Stimulated activated CD4-positive, alpha-beta T cell treated with anti-CD3 and anti-CD28 coated beads, Interleukin-1b, Interleukin-23, amount 100 ng/mL, for 48 hours (primary cell): ENCODE results near the gene MRGPRD.
"Not testable (repeated sequence)": the region's sequence is repeated elsewhere in the genome, so short reads cannot be mapped to it uniquely, and the experiment has no call there.

Experiments
- DNase-seq: peaks from one replicate; pipeline ENCODE4 v3.0.0-alpha.2; 2020

MRGPRD gene

DNA sequence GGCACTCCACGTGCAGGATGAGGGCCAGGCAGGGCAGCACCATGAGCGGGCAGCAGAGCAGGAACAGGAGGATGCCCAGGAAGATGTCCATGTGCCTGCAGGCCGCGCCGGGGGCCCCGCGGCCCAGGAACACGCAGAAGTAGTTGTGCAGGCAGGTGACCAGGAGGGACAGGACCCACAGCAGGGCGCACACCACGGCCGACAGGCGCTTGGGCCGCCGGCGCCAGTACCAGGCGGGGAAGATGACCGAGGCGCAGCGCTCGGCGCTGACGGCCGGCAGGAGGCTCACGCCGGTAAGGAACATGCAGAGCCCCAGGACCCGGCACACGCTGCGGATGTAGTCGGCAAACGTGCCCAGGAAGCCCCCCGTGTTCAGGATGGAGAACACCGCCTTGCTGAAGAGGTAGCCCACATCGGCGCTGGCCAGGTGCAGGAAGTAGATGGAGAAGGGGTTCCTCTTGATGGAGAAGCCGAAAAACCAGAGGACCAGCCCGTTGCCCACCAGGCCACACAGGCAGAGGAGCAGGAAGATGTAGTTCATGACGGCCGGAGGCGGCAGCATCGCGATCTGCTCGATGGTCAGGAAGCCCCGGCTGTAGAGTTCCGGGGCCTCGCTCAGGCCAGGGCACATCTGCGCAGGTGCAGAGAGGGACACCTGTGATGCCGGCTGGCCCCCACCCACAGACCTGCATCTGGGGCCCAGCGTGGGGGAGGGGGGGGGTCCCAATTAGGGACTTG, 25.0 kb upstream of the MRGPRD start:
- DNase-seq = no peak

DNA sequence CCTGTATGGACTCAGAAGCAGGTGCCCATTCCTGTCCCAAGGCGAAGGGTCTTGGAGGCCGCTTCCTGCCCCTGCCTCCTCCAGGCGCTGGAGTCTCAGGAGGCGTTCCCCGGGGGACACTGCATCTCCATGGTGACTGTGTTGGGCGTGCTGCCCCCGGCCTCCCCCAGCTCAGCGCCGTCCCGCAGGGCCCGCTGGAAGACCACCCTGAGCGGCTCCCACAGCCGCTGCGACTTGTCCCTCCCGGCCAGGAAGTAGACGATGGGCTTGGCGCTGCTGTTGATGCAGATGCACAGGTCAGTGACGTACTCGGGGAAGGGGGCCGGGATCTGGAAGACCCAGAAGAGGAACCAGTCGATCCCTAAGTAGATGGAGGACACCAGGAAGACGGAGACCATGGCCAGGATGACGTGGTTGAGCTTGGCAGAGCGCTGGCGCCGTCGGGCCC, 24.4 kb upstream of the MRGPRD start:
- no peak for DNase-seq

DNA sequence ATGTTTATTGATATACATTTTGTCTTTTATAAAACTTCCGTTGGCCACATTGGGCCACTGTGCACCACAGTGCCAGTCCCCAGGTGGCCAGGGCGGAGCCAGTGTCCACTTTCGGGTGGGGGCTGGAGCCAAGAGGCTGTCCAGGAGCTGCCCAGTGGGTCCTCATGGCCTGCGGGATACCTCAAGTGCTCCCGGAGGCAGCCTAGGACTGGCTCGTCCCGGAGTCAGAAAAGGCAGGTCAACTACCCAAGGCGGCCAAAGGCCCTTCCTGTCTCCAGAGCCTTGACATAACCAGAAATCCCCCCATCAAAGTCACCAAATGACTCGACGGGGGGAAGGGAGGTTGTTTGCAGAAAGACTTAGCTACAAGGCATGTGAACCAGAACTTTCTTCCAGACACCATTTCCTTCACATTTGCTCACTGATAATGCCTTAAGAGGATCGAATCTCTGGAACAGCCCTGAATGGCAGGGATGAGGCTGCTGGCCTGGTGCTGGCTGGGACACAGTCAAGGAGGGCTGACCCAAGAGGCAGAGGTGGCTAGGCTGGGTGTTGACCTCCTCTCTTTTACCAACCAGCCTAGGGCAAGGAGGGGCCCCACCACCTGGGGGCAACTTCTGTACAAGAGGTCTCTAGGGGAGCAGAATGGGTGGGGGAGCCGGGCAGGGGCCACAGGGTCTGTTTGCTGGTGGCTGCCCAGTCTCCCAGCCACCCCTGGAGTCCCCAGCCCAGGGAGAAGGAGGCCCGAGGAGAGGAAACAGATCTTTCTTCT, 23.8 kb upstream of the MRGPRD start:
- no peak for DNase-seq

DNA sequence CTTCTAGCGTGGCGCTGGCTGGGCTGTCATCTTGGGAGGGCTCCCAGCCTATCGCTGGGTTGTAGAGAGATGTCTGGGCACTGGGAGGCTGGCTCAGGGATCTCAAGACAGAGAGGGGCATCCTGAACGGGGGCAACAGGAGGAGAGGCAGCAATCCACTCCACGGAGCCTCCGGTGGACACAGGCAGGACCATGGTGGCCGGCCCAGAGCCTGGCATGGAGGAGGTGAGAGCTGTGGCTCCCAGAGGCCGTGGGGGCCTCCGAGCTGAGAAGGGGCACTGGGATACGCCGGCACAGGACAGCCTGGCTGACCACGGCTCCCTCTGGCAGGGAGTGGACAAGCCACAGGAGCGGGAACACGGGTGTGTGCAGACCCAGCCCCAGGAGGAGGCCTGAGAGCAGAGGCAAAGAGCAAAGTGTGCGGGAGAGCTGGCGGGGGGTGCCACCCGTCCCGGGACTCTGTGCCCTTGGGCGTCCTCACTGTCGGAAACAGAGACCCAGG, 23.1 kb upstream of the MRGPRD start:
- DNase-seq = no peak

DNA sequence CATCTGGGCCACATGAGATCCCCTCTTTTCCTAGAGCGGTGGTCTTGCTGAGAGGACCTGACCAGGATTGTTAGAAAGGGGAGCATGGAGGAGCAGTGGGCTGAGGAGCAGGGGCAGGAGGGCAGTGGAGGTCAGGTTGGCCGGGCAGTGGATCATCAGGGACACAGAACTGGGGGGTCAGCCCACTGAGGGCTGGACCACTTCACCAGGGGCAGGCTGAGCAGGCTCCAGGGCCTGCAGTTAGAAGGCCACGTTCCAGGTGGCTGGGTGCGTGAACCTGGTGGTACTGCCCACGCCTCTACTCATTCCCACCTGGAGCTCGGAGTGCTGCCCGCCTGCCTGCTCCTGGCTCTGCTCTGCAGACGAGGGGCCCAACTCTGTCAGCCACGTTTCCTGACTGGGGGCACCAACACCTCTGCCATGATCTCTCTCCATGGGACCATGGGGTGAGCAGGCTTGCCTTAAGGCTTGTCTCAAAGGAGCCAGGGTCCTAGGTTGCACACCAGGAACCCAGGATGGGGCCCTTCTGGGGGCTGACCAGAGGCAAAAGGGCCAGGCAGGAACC, 22.6 kb upstream of the MRGPRD start:
- DNase-seq = no peak

DNA sequence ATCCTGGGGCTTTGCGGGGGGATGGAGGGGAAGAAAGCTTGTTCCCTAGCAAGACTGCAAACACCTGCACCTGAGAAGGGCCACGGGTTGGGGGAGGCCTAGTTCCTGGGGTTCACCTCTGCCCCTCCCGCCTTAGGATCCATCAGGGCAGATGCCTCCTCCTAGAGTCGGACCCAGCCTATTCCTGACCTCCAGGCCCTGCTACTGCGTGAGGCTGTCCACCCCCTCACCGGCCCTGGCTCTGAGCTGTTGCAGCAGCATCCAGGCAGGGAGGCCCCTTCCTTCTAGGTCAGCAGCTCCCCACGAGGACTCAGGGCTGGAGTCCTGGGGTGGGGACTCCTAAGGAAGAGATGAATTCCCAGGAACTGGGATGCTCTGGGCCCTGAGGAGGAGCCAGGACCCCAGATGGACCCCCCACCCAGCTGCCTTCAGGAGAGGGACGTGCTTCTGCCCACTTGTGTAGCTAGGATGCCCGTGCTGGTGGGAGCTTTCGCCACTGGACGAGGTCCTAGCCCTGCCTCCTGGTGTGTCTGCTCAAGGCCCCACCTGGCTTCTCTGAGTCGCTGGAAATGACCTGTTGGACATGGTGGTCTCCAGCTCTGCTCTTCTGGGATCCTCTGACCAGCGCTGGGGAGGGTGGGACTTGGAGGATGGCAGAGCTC, 21.9 kb upstream of the MRGPRD start:
- DNase-seq = no peak

DNA sequence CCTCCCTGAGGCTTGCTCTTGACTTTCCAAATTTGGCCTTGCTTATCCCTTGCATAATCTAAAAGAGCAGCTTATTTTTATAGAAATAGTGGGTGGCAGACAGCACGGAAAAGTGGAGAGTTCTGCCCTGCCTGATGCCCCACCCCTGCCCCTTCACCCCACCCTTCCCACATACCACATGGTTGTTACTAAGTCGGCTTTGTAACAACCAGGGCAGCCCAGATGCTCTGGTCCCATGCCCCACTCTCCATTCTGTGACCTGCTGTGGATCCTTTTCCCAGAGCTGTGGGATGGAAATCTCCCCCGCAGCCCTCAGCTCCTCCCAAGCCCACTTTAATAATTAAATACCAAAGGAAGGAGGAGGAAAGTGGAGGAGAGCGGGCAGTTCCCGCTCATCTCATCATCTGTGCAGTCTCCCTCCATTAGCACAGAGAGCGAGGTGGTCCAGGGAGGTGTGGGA, 21.4 kb upstream of the MRGPRD start:
- DNase-seq = no peak

DNA sequence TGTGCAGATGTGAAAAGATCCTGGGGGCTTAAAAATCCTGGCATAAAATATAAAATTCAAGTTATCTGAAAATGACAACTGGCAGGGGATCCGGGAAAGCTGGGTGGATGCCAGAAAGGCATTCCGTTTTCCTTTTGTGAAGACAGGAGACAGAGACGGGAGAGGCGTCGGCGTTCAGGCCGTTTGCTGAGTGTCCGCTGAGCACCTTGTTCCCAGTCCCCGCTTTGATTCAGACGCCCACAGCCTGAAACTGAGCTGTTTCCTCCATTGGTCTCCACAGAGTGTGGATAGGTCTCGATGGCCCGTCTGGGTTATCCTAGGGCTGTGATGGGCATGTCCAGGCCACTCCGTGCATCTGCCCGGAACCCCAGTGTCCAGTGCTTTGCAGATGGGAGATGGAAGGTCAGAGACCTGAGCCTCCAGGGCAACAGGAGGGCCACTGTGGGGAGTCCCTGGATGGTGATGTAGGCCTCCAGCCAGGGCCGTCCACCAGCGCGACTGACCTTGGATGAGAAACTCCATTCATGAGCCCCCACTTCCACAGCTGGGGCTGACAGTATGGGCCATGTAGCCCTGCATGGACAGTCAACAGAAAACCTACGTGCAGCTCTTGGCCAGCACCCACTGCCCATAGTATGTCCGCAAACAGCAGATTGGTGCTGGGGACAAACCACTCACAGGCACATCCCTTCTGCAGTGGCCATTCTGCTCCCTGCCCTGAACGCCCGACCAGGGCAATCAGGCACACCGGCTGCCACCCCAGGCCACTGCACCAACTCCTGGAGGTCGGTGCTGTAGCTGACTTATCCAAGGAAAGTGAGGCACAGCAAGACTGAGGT, 20.7 kb upstream of the MRGPRD start:
- no peak for DNase-seq

DNA sequence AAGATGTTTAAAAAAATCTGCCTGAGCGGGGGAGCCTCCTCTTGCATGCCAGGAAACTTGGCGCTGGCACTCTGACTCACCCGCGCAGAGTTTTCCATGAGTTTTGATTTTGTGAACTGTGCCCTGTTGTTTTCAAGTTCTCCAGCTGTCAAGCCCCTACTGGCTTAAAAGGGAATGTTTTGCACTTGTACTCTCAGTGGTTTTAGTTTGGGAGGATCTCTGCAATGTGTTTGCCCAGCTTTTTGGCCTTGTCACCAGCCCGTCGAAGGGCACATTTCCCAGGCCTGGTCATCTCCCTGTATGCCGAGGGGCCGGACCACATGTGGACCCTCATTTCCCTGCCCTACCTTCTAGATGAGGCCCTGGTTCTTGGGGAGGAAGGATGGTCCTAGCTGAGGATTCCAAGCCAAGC, 20.1 kb upstream of the MRGPRD start:
- DNase-seq = no peak

DNA sequence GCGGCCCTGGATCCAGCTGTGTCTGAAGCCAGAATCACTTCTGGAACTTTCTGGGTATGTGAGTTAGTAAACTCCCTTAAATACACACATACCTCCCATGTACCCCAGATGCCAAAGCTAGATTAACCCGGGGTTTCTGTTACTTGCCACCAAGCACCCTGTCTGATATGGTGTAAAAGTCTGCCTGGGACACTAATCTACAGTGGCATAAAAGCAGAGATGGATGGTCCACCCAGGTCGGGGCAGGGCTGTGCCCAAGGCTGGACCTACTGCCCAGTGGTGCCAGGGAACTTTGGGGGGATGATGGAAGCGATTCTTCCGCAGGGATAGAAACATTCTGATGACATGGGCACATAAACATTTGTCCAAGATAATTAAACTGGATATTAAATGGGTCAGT, 19.6 kb upstream of the MRGPRD start:
- DNase-seq = no peak

DNA sequence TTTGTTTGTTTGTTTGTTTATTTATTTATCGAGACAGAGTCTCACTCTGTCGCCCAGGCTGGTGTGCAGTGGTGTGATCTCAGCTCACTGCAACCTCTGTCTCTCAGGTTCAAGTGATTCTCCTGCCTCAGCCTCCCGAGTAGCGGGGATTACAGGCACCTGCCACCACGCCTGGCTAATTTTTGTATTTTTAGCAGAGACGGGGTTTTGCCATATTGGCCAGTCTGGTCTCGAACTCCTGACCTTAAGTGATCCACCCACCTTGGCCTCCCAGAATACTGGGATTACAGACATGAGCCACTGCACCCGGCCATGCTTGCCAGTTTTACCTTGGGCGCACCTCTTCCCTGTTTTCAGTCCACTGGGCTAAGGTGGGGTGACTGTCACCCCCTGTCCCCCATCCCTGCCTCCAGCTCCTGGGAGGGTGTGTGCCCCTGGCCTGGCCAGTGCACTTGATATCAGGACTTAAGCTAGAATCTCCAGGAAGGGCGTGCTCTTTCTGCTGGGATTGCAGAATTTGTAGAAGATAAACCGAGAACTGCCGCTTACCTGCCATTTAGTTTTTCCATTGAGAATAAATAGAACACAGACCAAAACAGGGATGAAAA, 19.1 kb upstream of the MRGPRD start:
- not testable (repeated sequence) for DNase-seq

DNA sequence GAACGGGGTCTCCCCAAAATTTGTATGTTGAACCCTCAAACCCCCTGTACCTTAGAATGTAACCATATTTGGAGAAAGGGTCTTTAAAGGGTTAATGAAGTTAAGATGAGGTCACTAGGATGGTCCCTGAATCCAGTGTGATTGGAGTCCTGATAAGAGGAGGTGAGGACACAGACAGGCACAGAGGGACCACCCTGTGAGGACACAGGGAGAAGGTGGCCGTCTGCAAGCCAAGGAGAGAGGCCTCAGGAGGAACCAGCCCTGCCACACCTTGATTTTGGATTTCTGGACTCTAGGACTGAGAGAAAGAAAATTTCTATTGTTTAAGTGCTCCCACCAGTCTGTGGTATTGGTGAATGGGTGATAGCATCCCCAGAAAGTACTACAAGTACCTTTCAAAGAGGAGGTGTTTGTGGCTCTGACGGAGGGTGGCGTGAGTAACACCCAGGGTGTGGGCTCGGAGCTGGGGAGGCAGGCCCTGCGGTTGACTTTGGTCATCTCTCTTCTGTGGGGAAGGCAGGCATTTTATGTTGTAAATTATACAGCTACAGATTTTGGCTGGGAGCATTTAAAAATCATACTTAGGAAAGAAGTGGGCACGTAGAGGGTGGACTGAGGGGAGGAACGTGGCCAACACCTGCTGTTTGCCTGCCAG, 18.4 kb upstream of the MRGPRD start:
- no peak for DNase-seq

DNA sequence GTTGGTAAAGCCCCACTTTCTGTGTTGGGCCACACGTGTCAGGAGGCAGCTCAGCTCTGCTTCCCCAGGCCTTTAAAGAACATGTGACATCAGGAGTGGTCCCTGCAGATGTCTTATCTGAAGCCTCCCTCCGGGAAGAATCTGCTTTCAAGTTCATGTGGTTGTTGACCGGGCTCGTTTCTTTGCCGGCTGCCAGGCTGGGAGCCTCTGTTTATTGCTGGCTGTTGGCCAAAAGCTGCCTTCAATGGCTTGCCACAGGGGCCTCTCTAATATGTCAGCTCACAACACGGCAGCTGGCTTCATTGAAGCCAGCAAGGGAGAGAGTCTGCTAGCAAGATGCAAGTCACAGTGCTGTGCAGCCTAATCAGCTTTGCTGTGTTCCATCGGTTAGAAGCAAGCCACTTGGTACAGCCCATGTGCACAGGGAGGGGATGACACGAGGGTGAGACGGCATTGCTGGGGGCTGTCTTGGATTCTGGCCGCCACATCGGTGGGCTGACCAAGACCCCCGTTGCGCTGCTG, 17.7 kb upstream of the MRGPRD start:
- no peak for DNase-seq

DNA sequence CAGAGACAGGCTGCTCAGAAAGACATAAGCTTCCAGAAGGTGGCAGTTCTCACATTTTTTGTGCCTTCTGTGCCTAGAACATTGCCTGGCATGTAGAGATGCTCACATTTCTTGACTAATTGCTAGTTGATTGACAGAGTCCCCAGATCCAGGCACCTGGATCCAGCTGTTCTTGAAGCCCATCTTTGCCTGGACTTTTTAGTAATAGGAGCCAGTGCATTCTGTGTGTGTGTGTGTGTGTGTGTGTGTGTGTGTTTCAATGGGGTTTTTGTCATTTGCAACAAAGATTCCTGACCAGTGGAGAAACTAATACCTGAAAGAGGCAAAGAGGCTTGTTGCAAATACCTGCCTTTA, 17.2 kb upstream of the MRGPRD start:
- DNase-seq = no peak

DNA sequence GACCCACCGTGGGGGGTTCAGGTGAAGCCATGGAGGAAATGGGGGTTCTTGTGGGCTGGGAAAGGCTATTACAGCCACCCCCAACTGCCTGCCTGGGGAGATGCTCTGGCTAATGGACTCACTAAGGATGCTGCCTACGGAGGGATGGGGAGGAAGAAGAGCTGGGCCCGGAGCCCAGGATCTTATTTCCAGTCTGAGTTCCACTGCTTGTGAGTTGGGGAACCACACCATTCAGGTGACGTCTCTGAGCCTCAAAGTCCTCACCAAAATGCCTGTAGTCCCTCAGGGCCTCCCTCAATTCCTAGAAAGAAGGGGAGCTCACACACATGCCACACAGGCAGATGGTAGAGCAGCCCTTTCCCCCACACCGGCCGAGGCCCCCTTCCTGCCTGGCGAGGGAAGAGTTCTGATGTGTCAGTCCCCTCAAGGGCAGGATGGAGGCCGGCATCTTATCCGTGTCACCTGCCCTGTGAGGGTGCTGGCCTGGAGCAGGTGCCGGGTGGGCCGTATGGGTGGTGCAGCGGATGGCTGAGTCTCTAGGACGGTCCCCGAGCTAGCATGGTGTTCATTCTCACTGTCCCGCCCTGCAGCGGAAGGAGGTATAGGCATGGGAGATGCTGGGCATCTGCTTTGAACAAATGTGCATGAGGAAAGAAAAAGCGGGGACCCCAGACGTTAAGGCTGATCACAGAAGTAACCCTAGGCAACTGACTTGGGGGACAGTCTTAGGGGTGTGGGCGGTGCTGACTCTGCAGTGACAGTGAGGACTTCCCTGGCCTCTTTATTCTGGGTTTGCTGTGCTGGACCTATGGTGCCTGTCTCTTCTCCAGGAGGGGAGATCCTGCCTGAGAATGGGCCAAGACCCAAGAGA, 16.6 kb upstream of the MRGPRD start:
- no peak for DNase-seq

DNA sequence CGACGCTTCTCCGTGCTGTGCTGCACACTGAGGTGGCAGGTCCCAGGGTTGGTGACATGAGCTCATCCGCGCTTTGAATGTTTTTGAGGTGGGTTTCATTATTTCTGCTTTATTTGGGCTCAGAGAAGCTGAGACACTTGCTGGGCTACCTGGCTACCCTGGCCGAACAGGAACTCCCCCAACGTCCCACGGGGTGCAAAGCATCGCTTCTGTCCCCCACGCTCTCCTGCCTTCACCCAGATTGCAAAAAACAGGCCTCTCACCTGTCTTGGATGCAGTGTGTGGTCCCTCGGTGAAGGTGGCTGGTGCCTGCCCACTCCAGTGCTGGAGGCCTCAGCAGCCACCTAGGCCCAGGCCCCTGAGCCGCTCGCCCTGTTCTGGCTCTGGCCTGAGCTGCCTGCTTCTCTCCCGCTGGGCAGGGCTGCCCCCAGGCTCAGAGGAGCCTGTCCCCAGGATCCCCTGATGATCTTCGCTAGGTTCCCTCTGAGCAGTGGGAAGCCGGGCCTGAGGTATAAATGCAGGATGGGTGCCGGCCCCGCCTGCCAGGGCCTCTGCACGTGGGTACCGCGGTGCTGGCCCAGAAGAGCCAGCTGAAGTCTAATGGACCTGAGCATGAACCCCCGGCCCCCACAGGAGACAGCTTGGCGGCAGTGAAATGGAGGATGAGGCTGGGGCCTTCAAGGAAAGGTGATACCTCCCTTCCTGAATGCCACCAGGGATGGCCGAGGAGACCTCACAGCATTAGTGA, 15.8 kb upstream of the MRGPRD start:
- no peak for DNase-seq

DNA sequence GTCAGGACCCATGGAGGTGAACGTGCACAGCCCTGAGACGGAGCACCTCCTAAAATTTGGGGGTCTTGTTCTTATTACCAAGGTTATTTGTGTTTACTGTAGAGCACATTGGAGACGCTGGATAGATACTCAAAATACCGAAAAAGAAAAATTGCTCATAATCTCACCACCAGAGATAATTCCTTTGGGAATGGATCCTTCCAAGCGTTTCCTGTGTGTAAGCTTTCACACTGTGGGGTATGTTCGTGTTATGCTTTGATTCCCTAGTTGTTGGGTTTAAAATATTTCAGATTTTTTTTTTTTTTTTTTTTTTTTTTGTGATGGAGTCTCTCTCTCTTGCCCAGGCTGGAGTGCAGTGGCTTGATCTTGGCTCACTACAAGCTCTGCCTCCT, 14.1 kb upstream of the MRGPRD start:
- no peak for DNase-seq

DNA sequence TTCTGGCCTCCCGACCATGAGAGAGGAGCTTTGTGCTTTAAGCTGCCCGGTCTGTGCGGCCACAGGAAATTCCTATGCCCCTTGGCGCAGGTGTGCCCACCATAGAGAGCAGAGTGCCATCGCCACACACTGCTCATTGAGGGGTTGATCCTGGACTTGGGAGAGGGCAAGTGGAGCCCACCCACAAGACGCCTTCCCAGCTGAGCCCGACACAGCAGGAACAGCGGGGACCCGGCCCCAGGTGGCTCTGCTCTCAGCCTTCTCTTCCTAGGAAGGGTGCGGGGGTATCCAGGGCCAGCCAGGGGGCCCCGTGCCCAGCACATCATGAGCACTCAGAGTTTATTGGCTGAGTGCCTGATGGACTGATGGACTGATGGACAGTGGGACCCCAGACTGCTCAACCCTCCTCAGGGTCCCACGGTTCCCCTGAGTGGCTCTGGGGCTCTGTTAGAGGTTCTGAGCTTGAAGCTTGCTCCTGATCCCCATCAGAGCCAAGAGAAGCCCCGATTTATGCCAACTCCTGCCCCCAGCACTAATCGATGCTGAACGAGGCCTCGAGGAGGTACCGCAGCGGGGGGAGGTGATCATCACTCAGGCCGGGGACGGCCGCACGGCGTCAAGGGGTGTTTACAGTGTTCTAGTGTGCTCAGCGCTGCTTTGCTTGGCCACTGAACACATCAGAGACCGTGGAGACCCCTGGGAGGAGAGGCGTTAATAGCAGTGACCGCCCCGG, 13.5 kb upstream of the MRGPRD start:
- DNase-seq = no peak

DNA sequence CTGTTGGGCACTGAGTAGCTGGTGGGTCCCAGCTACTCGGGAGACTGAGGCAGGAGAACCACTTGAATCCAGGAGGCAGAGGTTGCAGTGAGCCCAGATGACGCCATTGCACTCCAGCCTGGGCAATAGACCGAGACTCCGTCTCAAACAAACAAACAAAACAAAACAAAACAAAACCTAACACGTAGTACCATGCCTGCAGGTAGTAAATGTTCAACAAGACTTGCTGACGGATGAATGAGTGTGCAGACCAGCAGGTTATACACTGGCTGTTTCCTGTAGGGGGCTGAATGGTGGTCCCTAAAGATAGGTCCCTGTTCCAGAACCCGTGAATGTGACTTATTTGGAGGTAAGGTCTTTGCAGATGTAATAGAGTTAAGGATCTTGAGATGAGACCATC, 12.8 kb upstream of the MRGPRD start:
- DNase-seq = no peak
